ENCODE measurements around the gene DDO.

Gene DDO

GRCh38 chr6:110419028-110419739 lies 3.8 kb upstream of the DDO start:
- DNase-seq: no peak

DNA sequence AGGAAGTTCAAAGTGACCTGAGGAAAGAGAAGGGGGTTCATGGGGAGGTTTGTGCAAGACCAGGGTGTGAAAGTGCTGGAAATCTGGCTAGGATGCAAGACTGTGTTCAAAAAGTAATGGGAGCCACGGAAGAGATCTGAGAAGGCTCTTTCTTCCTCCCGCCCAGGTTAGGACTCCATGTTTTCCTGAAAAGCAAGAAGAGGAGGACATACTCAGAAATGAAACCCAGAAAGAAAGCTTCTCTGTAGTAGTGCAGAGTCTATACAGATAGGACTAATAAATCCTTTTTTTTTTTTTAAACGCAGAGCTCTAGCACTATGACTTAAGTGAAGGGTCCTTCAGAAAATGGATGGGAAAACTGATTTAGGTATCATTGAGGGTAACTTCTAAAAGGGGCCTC lies 3.2 kb upstream of the DDO start:
- DNase-seq: no peak

DNA sequence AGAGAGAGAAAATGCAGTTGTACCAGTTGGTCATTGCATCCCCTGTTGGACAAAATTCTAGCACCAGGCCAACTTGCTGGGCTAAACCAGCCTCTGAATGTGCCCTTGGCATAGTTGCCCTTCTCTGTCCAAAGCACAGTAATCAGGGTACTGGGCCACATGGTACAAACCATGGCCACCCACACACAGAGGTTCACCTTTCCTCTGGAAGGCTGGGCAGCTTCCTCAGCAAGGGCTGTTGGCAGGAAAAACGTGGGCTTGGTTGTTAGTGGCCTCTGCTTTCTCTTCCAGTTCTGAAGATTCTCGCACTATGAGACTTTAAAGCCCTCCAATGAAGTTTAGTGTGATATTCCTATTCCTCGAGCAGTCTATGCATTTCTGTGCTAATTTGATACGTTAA lies 706 bp downstream of the DDO start:
- no peak for DNase-seq

GRCh38 chr6:110412360-110412759 lies 3.0 kb downstream of the DDO start:
- DNase-seq: no peak

DNA sequence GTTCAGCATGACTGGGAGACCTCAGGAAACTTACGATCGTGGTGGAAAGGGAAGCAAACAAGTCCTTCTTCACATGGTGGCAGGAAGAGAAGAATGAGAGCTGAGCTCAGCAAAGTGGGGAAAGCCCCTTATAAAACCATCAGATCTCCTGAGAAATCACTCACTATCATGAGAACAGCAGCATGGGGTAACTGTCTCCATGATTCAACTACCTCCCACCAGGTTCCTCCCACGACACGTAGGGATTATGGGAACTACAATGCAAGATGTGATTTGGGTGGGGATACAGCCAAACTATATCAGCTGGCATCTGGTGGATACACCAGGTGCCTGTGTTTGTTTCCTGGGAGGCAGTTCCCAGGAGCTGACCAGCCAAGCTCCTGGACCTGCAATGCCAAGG lies 4.9 kb downstream of the DDO start:
- no peak for DNase-seq

DNA sequence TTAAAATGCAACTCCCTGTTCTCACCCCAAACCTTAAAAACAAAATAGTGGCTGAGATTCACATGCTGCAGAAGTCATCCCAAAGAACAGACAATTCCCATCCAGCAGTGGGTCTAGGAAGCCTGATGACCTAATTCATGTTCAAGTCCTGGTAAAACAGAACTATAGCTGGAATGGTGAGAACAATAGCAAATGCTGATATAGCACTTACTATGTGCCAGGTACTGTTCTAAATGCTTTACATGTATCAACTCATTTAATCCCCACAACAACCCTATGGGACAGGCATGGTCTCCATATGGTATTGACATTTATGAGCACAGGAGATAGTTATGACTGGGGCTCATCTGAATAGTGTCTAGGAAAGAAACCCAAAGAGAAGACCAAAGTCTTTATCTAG lies 5.6 kb downstream of the DDO start:
- DNase-seq: no peak

- DNase-seq: no peak
Observed at GRCh38 chr6:110408901-110409300, 6.5 kb downstream of the DDO start.

- DNase-seq: no peak
Observed at GRCh38 chr6:110404607-110405006, 10.8 kb downstream of the DDO start.

DNA sequence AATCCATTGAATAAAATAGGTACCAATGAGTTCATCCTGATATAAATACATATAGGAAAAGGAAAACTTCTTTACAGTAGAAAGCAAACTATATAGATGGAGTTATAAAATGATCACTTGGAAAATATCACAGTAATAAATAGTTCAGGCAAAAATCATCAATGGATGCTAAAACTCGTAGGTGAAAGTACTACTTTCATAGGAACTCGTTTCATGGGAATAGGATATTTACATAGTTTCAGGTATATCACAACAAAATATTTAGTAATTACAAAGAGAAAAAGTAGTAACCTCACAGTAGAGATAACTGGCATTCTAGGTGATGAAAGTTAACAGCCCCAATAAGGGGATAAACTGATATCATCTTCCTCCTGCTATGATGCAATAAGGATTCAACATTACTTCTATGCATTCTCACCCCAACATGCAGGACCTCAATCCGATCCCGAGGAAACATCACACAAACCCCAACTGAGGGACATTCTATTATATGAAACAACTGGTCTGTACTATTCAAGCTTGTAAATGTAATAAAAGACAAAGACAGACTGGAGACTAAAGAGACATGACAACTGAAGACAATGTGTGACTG lies 13.7 kb downstream of the DDO start:
- no peak for DNase-seq

DNA sequence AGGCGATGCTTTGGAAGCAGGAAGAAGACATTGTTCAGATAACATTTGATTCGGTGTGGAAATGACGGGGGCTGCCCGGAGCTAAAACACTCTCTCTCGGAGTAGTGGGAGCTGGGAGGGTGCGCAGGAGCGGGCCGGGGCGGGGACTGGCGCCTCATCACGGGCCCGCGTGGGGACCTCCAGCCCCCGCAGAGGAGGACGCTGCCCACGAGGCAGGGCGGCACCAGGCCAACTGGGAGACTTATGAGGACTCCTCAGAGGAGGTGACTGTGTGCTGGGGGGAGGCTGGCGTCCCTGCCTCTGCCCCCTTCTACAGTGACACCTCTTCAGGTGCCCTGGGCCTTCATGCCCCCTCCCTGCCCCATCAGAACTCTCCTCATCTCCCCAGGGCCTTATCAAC lies 15.2 kb downstream of the DDO start:
- DNase-seq: no peak

DNA sequence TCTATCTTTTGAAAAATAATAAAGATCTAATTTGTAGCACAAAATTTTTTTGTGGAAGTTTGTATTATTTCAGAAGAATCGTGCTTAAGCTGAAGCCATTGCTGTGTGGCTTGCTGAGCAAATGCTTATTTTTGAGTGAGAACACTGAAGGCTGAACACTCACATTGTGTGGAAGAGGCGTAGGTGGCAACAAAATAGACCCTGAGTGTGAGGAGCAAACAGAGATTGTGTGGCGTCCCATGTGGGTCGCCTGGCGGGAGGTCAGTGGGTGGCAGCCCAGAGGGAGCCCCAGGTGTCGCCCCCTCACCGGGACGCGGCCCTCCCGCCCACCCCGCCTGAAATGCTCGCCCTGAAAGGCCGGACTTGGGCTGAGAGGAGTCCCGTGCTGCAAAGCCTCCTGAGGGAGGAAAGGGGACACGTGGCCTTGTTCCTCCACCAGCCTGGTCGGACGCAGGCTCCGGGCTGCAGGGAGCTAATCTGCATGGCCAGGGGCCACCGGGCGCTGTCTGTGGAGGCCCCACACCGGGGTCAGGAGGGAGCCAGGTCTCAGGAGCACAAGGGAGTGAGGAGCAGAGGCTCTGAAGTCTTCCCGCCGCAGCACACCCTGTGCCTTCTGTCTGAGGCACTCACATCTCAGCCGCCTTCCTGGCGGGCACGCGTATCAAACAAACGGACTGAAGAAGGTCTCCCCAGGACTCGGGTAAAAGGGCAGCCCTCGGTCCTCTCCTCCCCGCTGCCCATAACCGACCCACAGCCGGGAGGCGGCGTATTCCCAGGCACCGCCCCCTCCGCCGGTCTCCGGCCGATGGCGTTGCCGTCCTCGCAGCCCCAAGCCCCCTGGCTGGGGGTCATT lies 15.9 kb downstream of the DDO start:
- no peak for DNase-seq

DNA sequence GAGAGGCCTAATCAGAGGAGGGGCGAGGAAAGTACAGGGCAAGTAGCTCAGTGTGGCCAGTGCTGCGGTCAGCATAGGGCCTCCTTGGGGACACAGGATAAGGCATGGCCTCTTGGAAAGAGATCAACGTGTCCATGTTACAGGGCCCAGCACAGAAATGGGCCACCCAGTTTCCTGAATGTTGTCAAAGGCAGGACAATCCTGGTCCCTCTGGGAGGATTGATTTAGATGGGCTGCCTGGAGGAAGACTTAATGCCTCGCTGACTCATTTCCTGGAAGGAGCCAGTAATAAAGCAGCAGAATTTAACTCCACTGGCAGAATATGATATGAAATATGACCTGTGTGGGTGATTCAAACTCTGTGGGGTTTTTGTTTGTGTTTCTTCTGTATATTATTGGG lies 16.6 kb downstream of the DDO start:
- DNase-seq: no peak

GRCh38 chr6:110395221-110395620 lies 20.2 kb downstream of the DDO start:
- no peak for DNase-seq

DNA sequence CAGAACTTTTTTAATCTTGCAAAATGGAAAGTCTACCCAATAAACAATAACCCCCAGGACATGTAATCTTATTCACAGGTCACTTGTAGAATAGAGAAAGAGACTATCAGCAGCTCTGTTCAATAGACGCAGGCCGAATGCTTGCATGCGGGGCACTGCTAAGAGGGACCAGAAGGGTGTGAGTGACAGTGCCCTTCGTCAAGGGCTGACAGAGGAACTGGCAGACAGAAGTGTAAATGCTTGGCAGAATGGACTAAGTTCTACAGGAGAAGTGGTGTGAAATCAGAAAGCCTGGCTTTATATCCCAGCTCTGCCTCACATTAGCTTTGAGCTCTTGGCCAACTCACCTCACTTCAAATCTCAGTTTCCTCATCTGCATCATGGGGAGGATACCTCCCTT lies 21.0 kb downstream of the DDO start:
- DNase-seq: no peak

- no peak for DNase-seq
Observed at GRCh38 chr6:110392727-110393126, 22.6 kb downstream of the DDO start.

DNA sequence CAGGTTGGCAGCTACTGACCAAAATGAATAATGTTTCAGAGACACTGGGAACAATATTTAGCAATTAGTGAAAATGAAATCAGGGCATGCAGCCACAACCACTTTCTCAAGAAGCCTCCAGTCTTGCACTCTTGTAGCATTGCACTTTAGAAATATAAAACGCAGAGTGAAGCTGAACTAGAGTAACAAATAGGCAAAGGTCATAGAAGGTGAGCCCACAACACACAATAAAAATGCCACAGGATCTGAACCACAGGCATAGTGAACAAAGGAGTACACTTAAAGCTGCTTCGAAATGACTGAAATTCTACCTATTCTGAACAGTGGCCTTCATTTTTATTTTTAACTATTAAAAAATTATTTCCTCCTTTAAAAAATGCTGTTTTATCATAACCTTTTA lies 25.0 kb downstream of the DDO start:
- DNase-seq: no peak

GRCh38 chr6:110389689-110390382 lies 25.5 kb downstream of the DDO start:
- no peak for DNase-seq

DNA sequence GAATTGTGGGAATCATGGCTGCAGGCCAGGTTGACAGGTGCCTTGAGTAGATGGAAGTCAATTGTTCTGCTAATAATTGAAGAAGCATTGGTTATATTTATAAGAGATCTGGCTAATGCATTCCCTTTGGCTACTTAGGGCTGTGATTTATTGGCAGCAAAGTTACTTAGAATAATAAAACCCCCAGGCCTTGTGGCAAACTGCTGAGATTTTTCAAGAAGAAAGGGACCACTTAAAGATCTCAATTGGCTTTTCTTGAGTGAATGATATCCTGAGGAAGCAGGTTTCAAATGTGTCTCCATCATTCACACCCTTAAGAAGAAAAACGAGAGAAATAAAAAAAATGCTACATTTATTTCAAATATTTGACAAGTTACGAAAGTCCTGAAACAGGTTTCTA lies 27.4 kb downstream of the DDO start:
- DNase-seq: no peak

- DNase-seq: no peak
Observed at GRCh38 chr6:110385458-110385863, 29.9 kb downstream of the DDO start.

GRCh38 chr6:110378552-110378951 lies 36.8 kb downstream of the DDO start:
- DNase-seq: no peak

GRCh38 chr6:110369066-110369465 lies 46.3 kb downstream of the DDO start:
- DNase-seq: no peak

GRCh38 chr6:110368284-110368683 lies 47.1 kb downstream of the DDO start:
- no peak for DNase-seq

- DNase-seq: no peak
Observed at GRCh38 chr6:110367825-110368224, 47.5 kb downstream of the DDO start.

All from central memory CD4-positive, alpha-beta T cell (primary cell).